DOHH2 (cell line): ENCODE results near the gene DMRTA1.

ENCODE experiments used
- H3F3A ChIP-seq: fragments of 200-600 bp; sonication (generic), shearing (Covaris generic); 2 replicates; pipeline ENCODE4 v1.6.0; 2016; ENCODE audit warnings: antibody characterized with exemption, mild to moderate bottlenecking; ENCODE audit not compliant: control insufficient read depth, insufficient read depth
- H3K27ac ChIP-seq: fragments of 200-600 bp; sonication (generic); 2 replicates; pipeline ENCODE4 v1.5.1; 2014; ENCODE audit warnings: low read depth, mild to moderate bottlenecking, low read length, moderate library complexity
- H3K27me3 ChIP-seq: fragments of 200-600 bp; sonication (generic); 2 replicates; pipeline ENCODE4 v1.6.1; 2014; ENCODE audit warnings: mild to moderate bottlenecking, low read length, mixed read lengths; ENCODE audit not compliant: control insufficient read depth
- H3K36me3 ChIP-seq: fragments of 200-600 bp; sonication (generic); 2 replicates; pipeline ENCODE4 v1.6.1; 2014; ENCODE audit warnings: mild to moderate bottlenecking, low read length, moderate library complexity, mixed read lengths; ENCODE audit not compliant: control insufficient read depth
- H3K4me1 ChIP-seq: fragments of 200-600 bp; sonication (generic); 2 replicates; pipeline ENCODE4 v1.6.1; 2014; ENCODE audit warnings: mild to moderate bottlenecking, low read length, mixed read lengths; ENCODE audit not compliant: control insufficient read depth
- H3K4me2 ChIP-seq: fragments of 200-600 bp; sonication (generic); 2 replicates; pipeline ENCODE4 v1.6.0; 2014; ENCODE audit warnings: mild to moderate bottlenecking, low read length, moderate library complexity
- H3K4me3 ChIP-seq: fragments of 200-600 bp; sonication (generic); 2 replicates; pipeline ENCODE4 v1.5.1; 2014; ENCODE audit warnings: mild to moderate bottlenecking, low read length, mixed read lengths
- H3K79me2 ChIP-seq: fragments of 200-600 bp; sonication (generic); 2 replicates; pipeline ENCODE4 v1.6.1; 2014; ENCODE audit warnings: mild to moderate bottlenecking, low read length, mixed read lengths; ENCODE audit not compliant: control insufficient read depth
- H3K9me2 ChIP-seq: fragments of 200-600 bp; sonication (generic); replicated peaks from 2 replicates; pipeline ENCODE4 v1.6.1; 2014; ENCODE audit warnings: mild to moderate bottlenecking, low read length, mixed read lengths; ENCODE audit not compliant: control insufficient read depth
- H3K9me3 ChIP-seq: fragments of 200-600 bp; sonication (generic); 2 replicates; pipeline ENCODE4 v1.6.1; 2014; ENCODE audit warnings: antibody characterized with exemption, low read length, mixed read lengths; ENCODE audit not compliant: control insufficient read depth, insufficient read depth
- H4K20me1 ChIP-seq: fragments of 200-600 bp; sonication (generic); 2 replicates; pipeline ENCODE4 v1.6.0; 2014; ENCODE audit warnings: low read depth, mild to moderate bottlenecking, antibody characterized with exemption, low read length, moderate library complexity; ENCODE audit not compliant: control insufficient read depth, insufficient read depth
- EZH2phosphoT487 ChIP-seq: fragments of 200-600 bp; sonication (generic); IDR thresholded peaks from 2 replicates; pipeline ENCODE4 v1.6.1; 2017; ENCODE audit warnings: borderline replicate concordance, mild to moderate bottlenecking, antibody characterized with exemption, low read length, moderate library complexity, mixed read lengths
- TF ChIP-seq, protein P1 (sequence below): fragments of 200-600 bp; sonication (generic); IDR thresholded peaks from one replicate; pipeline ENCODE4 v1.5.1; 2014; ENCODE audit warnings: antibody characterized with exemption, mild to moderate bottlenecking, low read depth, low read length; ENCODE audit not compliant: poor library complexity, severe bottlenecking

Gene DMRTA1

GRCh38 chr9:22455181-22455580, 8.6 kb downstream of the DMRTA1 start:
- TF ChIP-seq, protein P1, sequence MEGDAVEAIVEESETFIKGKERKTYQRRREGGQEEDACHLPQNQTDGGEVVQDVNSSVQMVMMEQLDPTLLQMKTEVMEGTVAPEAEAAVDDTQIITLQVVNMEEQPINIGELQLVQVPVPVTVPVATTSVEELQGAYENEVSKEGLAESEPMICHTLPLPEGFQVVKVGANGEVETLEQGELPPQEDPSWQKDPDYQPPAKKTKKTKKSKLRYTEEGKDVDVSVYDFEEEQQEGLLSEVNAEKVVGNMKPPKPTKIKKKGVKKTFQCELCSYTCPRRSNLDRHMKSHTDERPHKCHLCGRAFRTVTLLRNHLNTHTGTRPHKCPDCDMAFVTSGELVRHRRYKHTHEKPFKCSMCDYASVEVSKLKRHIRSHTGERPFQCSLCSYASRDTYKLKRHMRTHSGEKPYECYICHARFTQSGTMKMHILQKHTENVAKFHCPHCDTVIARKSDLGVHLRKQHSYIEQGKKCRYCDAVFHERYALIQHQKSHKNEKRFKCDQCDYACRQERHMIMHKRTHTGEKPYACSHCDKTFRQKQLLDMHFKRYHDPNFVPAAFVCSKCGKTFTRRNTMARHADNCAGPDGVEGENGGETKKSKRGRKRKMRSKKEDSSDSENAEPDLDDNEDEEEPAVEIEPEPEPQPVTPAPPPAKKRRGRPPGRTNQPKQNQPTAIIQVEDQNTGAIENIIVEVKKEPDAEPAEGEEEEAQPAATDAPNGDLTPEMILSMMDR, result no peak
- TF ChIP-seq EZH2phosphoT487, result no peak
- H3K9me2 ChIP-seq, result no peaks in the 10 kb centered on the region
- H3F3A ChIP-seq, result no peaks in the 10 kb centered on the region
- no peaks in the 10 kb centered on the region for H3K4me1 ChIP-seq
- H3K36me3 ChIP-seq, result no peaks in the 10 kb centered on the region
- H4K20me1 ChIP-seq, result no peaks in the 10 kb centered on the region
- no peaks in the 10 kb centered on the region for H3K27me3 ChIP-seq
- H3K4me3 ChIP-seq, result no peak overlapping the region
- H3K27ac ChIP-seq, result no peak overlapping the region
- H3K4me2 ChIP-seq, result no peak overlapping the region
- H3K79me2 ChIP-seq, result no peaks in the 10 kb centered on the region
- no peaks in the 10 kb centered on the region for H3K9me3 ChIP-seq

GRCh38 chr9:22457448-22457847, 10.8 kb downstream of the DMRTA1 start:
- no peak overlapping the region for H3K4me2 ChIP-seq
- no peak overlapping the region for H3K27ac ChIP-seq
- no peaks in the 10 kb centered on the region for H3K79me2 ChIP-seq
- no peaks in the 10 kb centered on the region for H3K9me3 ChIP-seq
- H3F3A ChIP-seq, result no peaks in the 10 kb centered on the region
- no peak overlapping the region for H3K4me3 ChIP-seq
- no peaks in the 10 kb centered on the region for H3K36me3 ChIP-seq
- no peaks in the 10 kb centered on the region for H3K9me2 ChIP-seq
- no peaks in the 10 kb centered on the region for H3K4me1 ChIP-seq
- no peaks in the 10 kb centered on the region for H4K20me1 ChIP-seq
- TF ChIP-seq EZH2phosphoT487, result no peak
- TF ChIP-seq, protein P1, result no peak
- H3K27me3 ChIP-seq, result no peaks in the 10 kb centered on the region

GRCh38 chr9:22463205-22463604, 16.6 kb downstream of the DMRTA1 start:
- Histone ChIP-seq H3K79me2 (no peaks in the 10 kb centered on the region), H3K4me2 (no peak overlapping the region), H3K4me3 (no peak overlapping the region), H3F3A (no peaks in the 10 kb centered on the region), H4K20me1 (no peaks in the 10 kb centered on the region), H3K4me1 (no peaks in the 10 kb centered on the region), H3K27me3 (no peaks in the 10 kb centered on the region), H3K9me2 (no peaks in the 10 kb centered on the region), H3K9me3 (no peaks in the 10 kb centered on the region), H3K36me3 (no peaks in the 10 kb centered on the region), H3K27ac (no peak overlapping the region)
- no peak for TF ChIP-seq EZH2phosphoT487
- TF ChIP-seq, protein P1, result no peak
